ENCODE measurements around the gene GABBR2.

Gene GABBR2

GRCh38 chr9:98612061-98612752 lies 96.5 kb downstream of the GABBR2 start:
- FAIRE-seq = no peak
- no peak for DNase-seq (ENCODE audit: insufficient read length)
- no peak for TF ChIP-seq POLR2AphosphoS5 (IDR thresholded peaks at IDR 0.05; ENCODE audit: low read depth, low read length)
- TF ChIP-seq TAF1 (IDR thresholded peaks at IDR 0.05; ENCODE audit: borderline replicate concordance, low read depth, low read length) = no peak
- TF ChIP-seq POLR2A (IDR thresholded peaks at IDR 0.05; ENCODE audit: low read depth, low read length) = no peak

- no peak for FAIRE-seq
- no peak for TF ChIP-seq POLR2AphosphoS5 (IDR thresholded peaks at IDR 0.05; ENCODE audit: low read depth, low read length)
- TF ChIP-seq TAF1 (IDR thresholded peaks at IDR 0.05; ENCODE audit: borderline replicate concordance, low read depth, low read length) = no peak
- no peak for TF ChIP-seq POLR2A (IDR thresholded peaks at IDR 0.05; ENCODE audit: low read depth, low read length)
- no peak for DNase-seq (ENCODE audit: insufficient read length)
Measured at GRCh38 chr9:98611319-98611718, 97.4 kb downstream of the GABBR2 start.

GRCh38 chr9:98610711-98611110 lies 98.0 kb downstream of the GABBR2 start:
- no peak for FAIRE-seq
- no peak for TF ChIP-seq POLR2AphosphoS5 (IDR thresholded peaks at IDR 0.05; ENCODE audit: low read depth, low read length)
- TF ChIP-seq TAF1 (IDR thresholded peaks at IDR 0.05; ENCODE audit: borderline replicate concordance, low read depth, low read length) = no peak
- no peak for TF ChIP-seq POLR2A (IDR thresholded peaks at IDR 0.05; ENCODE audit: low read depth, low read length)

GRCh38 chr9:98610211-98610610 lies 98.5 kb downstream of the GABBR2 start:
- no peak for FAIRE-seq
- no peak for DNase-seq (ENCODE audit: insufficient read length)
- no peak for TF ChIP-seq TAF1 (IDR thresholded peaks at IDR 0.05; ENCODE audit: borderline replicate concordance, low read depth, low read length)
- TF ChIP-seq POLR2AphosphoS5 (IDR thresholded peaks at IDR 0.05; ENCODE audit: low read depth, low read length) = no peak
- TF ChIP-seq POLR2A (IDR thresholded peaks at IDR 0.05; ENCODE audit: low read depth, low read length) = no peak

More at GRCh38 chr9:98610711-98611110, 98.0 kb downstream of the GABBR2 start:
- no peak for DNase-seq (ENCODE audit: insufficient read length)

- TF ChIP-seq TAF1 (IDR thresholded peaks at IDR 0.05; ENCODE audit: borderline replicate concordance, low read depth, low read length) (no peak), POLR2A (IDR thresholded peaks at IDR 0.05; ENCODE audit: low read depth, low read length) (no peak), POLR2AphosphoS5 (IDR thresholded peaks at IDR 0.05; ENCODE audit: low read depth, low read length) (no peak)
- FAIRE-seq = no peak
- no peak for DNase-seq (ENCODE audit: insufficient read length)
Measured at GRCh38 chr9:98609646-98610045, 99.1 kb downstream of the GABBR2 start.

- DNase-seq (ENCODE audit: insufficient read length) (no peak), FAIRE-seq (no peak)
- no peak for TF ChIP-seq POLR2A (IDR thresholded peaks at IDR 0.05; ENCODE audit: low read depth, low read length)
- TF ChIP-seq POLR2AphosphoS5 (IDR thresholded peaks at IDR 0.05; ENCODE audit: low read depth, low read length) = no peak
- no peak for TF ChIP-seq TAF1 (IDR thresholded peaks at IDR 0.05; ENCODE audit: borderline replicate concordance, low read depth, low read length)
Measured at GRCh38 chr9:98607787-98608186, 100.9 kb downstream of the GABBR2 start.

- no peak for DNase-seq (ENCODE audit: insufficient read length)
- no peak for FAIRE-seq
- no peak for TF ChIP-seq POLR2A (IDR thresholded peaks at IDR 0.05; ENCODE audit: low read depth, low read length)
- no peak for TF ChIP-seq POLR2AphosphoS5 (IDR thresholded peaks at IDR 0.05; ENCODE audit: low read depth, low read length)
- TF ChIP-seq TAF1 (IDR thresholded peaks at IDR 0.05; ENCODE audit: borderline replicate concordance, low read depth, low read length) = no peak
Measured at GRCh38 chr9:98607152-98607551, 101.6 kb downstream of the GABBR2 start.

DNA sequence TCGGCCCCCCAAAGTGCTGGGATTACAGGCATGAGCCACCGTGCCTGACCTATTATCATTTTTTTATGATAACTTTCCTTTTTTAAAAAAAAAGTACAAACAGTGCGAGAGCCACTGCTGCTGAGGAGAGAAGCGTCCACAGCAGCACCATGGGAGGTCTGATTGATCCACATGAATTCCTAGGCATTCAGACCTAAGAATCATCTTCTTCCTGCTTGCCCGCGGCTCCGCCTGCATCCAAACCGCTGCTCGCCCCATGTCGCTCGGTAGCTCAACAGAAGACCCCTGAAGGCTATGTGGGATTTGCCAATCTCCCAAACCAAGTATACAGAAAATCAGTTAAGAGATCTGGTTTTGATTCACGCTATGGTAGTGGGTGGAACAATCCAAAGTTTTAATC lies 102.0 kb downstream of the GABBR2 start:
- FAIRE-seq (no peak), DNase-seq (ENCODE audit: insufficient read length) (no peak)
- TF ChIP-seq POLR2A (IDR thresholded peaks at IDR 0.05; ENCODE audit: low read depth, low read length) (no peak), POLR2AphosphoS5 (IDR thresholded peaks at IDR 0.05; ENCODE audit: low read depth, low read length) (no peak), TAF1 (IDR thresholded peaks at IDR 0.05; ENCODE audit: borderline replicate concordance, low read depth, low read length) (no peak)

GRCh38 chr9:98605116-98605515 lies 103.6 kb downstream of the GABBR2 start:
- DNase-seq (ENCODE audit: insufficient read length) = no peak
- TF ChIP-seq TAF1 (IDR thresholded peaks at IDR 0.05; ENCODE audit: borderline replicate concordance, low read depth, low read length) (no peak), POLR2AphosphoS5 (IDR thresholded peaks at IDR 0.05; ENCODE audit: low read depth, low read length) (no peak), POLR2A (IDR thresholded peaks at IDR 0.05; ENCODE audit: low read depth, low read length) (no peak)
- no peak for FAIRE-seq

- FAIRE-seq (no peak), DNase-seq (ENCODE audit: insufficient read length) (no peak)
Measured at GRCh38 chr9:98603821-98604383, 104.8 kb downstream of the GABBR2 start.

GRCh38 chr9:98602839-98603500 lies 105.8 kb downstream of the GABBR2 start:
- FAIRE-seq = no peak
- TF ChIP-seq POLR2A (IDR thresholded peaks at IDR 0.05; ENCODE audit: low read depth, low read length) (no peak), TAF1 (IDR thresholded peaks at IDR 0.05; ENCODE audit: borderline replicate concordance, low read depth, low read length) (no peak), POLR2AphosphoS5 (IDR thresholded peaks at IDR 0.05; ENCODE audit: low read depth, low read length) (no peak)
- no peak for DNase-seq (ENCODE audit: insufficient read length)

More at GRCh38 chr9:98603821-98604383, 104.8 kb downstream of the GABBR2 start:
- TF ChIP-seq POLR2AphosphoS5 (IDR thresholded peaks at IDR 0.05; ENCODE audit: low read depth, low read length) = no peak
- TF ChIP-seq TAF1 (IDR thresholded peaks at IDR 0.05; ENCODE audit: borderline replicate concordance, low read depth, low read length) = no peak
- TF ChIP-seq POLR2A (IDR thresholded peaks at IDR 0.05; ENCODE audit: low read depth, low read length) = no peak

Data from GM12892 (cell line).